HepG2 (cell line): ENCODE data around the gene GLG1. TPM values are rescaled to one million over a fixed set of nuclear protein-coding genes. Genes with fewer than 3 reads are reported as not detected.

Experiments
- ATAC-seq: fragments of 200-7000 bp; cut with Tn5 transposase; 3 replicates; pipeline ENCODE4 v1.9.1; 2020; ENCODE audit warnings: mild to moderate bottlenecking, moderate library complexity
- BruUV-seq: library from RNA; stranded (reverse); fragments of 400-500 nt; replicated peaks from 2 replicates; lab custom pipeline; 2021; lab: Mats Ljungman, UMichigan
- CTCF ChIA-PET: fragments of 300-600 bp; formaldehyde crosslinking; extraction: SDS; loops from one replicate; lab custom pipeline; 2021; ENCODE audit warnings: low total read pairs, inconsistent platforms, low intra/inter-chr PET ratio; lab: Yijun Ruan, JAX
- POLR2A ChIA-PET: fragments of 350-600 bp; sonication (Branson Sonifier 250); formaldehyde crosslinking; loops from one replicate; lab custom pipeline; 2020; ENCODE audit warnings: antibody characterized with exemption, inconsistent platforms; lab: Yijun Ruan, JAX
- DNase-seq: peaks from one replicate; pipeline ENCODE4 v3.0.0-alpha.2; 2015; ENCODE audit warnings: low spot score
- FAIRE-seq: peaks from 3 replicates; lab custom pipeline; 2011; peaks lifted over from hg19 to GRCh38; lab: Jason Lieb, UNC
- H2AFZ ChIP-seq: one replicate; pipeline ENCODE4 v1.6.1; 2011; ENCODE audit warnings: low read length, inconsistent platforms
- H3K27ac ChIP-seq: fragments of 300-600 bp; 3 replicates; pipeline ENCODE4 v1.8.0; 2011; ENCODE audit warnings: mixed run types, mild to moderate bottlenecking, mixed read lengths, low read length, inconsistent platforms; ENCODE audit not compliant: insufficient read depth; ENCODE audit errors: extremely low read length
- H3K27me3 ChIP-seq, 2 experiments: fragments of 200-600 bp in 1 of 2; 2 replicates in 1 of 2; 3 replicates in 1 of 2; pipeline versions ENCODE4 v1.6.0 to v1.8.0; 2011; ENCODE audit warnings: low read length in 2 of 2, mild to moderate bottlenecking in 2 of 2, moderate library complexity in 2 of 2, inconsistent platforms in 1 of 2; ENCODE audit not compliant: insufficient read depth in 2 of 2, control insufficient read depth in 1 of 2
- H3K36me3 ChIP-seq, 2 experiments: fragments of 200-600 bp in 1 of 2; replicated peaks in 1 of 2; 2 replicates in 1 of 2; 3 replicates in 1 of 2; pipeline versions ENCODE4 v1.5.1 to v1.8.0; 2011; ENCODE audit warnings: low read length in 2 of 2, inconsistent platforms in 1 of 2; ENCODE audit not compliant: insufficient read depth in 2 of 2, control insufficient read depth in 1 of 2
- H3K4me1 ChIP-seq: 2 replicates; pipeline ENCODE4 v1.5.1; 2012; ENCODE audit warnings: low read length, inconsistent platforms; ENCODE audit not compliant: insufficient read depth
- H3K4me2 ChIP-seq: 2 replicates; pipeline ENCODE4 v1.6.0; 2011; ENCODE audit warnings: low read depth, low read length, inconsistent platforms
- H3K4me3 ChIP-seq, 3 experiments: fragments of 200-600 bp in 1 of 3; sonication (generic), shearing (Covaris generic) in 1 of 3; replicated peaks in 1 of 3; 2 replicates each; pipeline ENCODE4 v1.5.1; 2011 to 2016; ENCODE audit warnings: low read length in 3 of 3, inconsistent platforms in 2 of 3, low read depth in 2 of 3, mild to moderate bottlenecking in 2 of 3, control low read depth in 1 of 3, mixed read lengths in 1 of 3; ENCODE audit not compliant: insufficient read depth in 1 of 3
- H3K79me2 ChIP-seq: one replicate; pipeline ENCODE4 v1.6.1; 2011; ENCODE audit warnings: low read length, inconsistent platforms; ENCODE audit not compliant: insufficient read depth
- H3K9ac ChIP-seq: 2 replicates; pipeline ENCODE4 v1.6.0; 2011; ENCODE audit warnings: mild to moderate bottlenecking, low read depth, low read length, inconsistent platforms; ENCODE audit not compliant: insufficient read depth
- H3K9me3 ChIP-seq: 2 replicates; pipeline ENCODE4 v1.5.1; 2012; ENCODE audit warnings: mild to moderate bottlenecking, low read length
- H4K20me1 ChIP-seq: 2 replicates; pipeline ENCODE4 v1.6.0; 2011; ENCODE audit warnings: inconsistent platforms, mild to moderate bottlenecking, low read length, moderate library complexity; ENCODE audit not compliant: insufficient read depth
- ATF6 ChIP-seq: sonication (generic); formaldehyde crosslinking; conservative IDR thresholded peaks from 2 replicates; pipeline ENCODE4 v1.4.0; 2020; ENCODE audit warnings: missing genetic modification reagents
- GLI4 ChIP-seq: sonication (generic); formaldehyde crosslinking; IDR thresholded peaks from 2 replicates; pipeline ENCODE4 v1.5.1; 2020; ENCODE audit warnings: missing genetic modification reagents, mild to moderate bottlenecking, moderate library complexity, borderline replicate concordance
- IRF1 ChIP-seq: sonication (generic); formaldehyde crosslinking; IDR thresholded peaks from 2 replicates; pipeline ENCODE4 v1.4.0; 2020; ENCODE audit warnings: low read depth, mild to moderate bottlenecking, missing genetic modification reagents
- KDM5A ChIP-seq: fragments of 200-600 bp; sonication (generic); IDR thresholded peaks from 2 replicates; pipeline ENCODE4 v1.7.0; 2018; ENCODE audit warnings: antibody characterized with exemption, mild to moderate bottlenecking, low read length, borderline replicate concordance
- STAG1 ChIP-seq: sonication (generic); formaldehyde crosslinking; IDR thresholded peaks from 2 replicates; pipeline ENCODE4 v1.4.0; 2020; ENCODE audit warnings: missing genetic modification reagents
- ZNF263 ChIP-seq: sonication (generic); formaldehyde crosslinking; IDR thresholded peaks from 2 replicates; pipeline ENCODE4 v1.4.0; 2020; ENCODE audit warnings: missing genetic modification reagents
- ZSCAN12 ChIP-seq: sonication (generic); formaldehyde crosslinking; IDR thresholded peaks from 2 replicates; pipeline ENCODE4 v1.9.0; 2021; ENCODE audit warnings: mild to moderate bottlenecking, missing genetic modification reagents
- ZSCAN31 ChIP-seq: sonication (generic); formaldehyde crosslinking; IDR thresholded peaks from 2 replicates; pipeline ENCODE4 v1.5.0; 2020; ENCODE audit warnings: low read depth, mild to moderate bottlenecking, missing genetic modification reagents
- WGBS: methylation state at CpG from one replicate; pipeline ENCODE4 v1.1.6; 2017; ENCODE audit warnings: low lambda C conversion rate; 5-methylcytosine and 5-hydroxymethylcytosine counted together
- in situ Hi-C: cut with HindIII; loops from 2 replicates; pipeline ENCODE4 v1.10.0; 2017; ENCODE audit warnings: low pct_unique_long_range_greater_than_20kb; ENCODE audit not compliant: extremely low pct_ligation_motif_present
- intact Hi-C: fragments of 100-400 bp; cut with micrococcal nuclease; formaldehyde crosslinking; loops from one replicate; pipeline ENCODE4 v1.10.0; 2022; ENCODE audit not compliant: unreplicated experiment
- polyA plus RNA-seq, 8 experiments: library from polyadenylated mRNA; depleted of rRNA in 3 of 8; stranded (reverse) in 7 of 8; unstranded in 1 of 8; fragments of >200 nt; fragmentation: Illumina TruSeq in 4 of 8; extraction: Trizol in 4 of 8; gene quantifications; 2 replicates each; pipeline versions ENCODE4 v1.2.1 to v1.2.3, GENCODE V29; 2011 to 2016; ENCODE audit warnings: low read depth in 4 of 8, missing spikeins in 1 of 8, mixed read lengths in 1 of 8; ENCODE audit not compliant: insufficient read depth in 1 of 8
- total RNA-seq, 5 experiments: library from RNA; depleted of rRNA; stranded (reverse); fragments of >200 nt; fragmentation: Illumina TruSeq; extraction: Trizol; gene quantifications; 2 replicates each; pipeline ENCODE4 v1.2.3, GENCODE V29; 2016; ENCODE audit warnings: low read depth in 1 of 5
- TF ChIP-seq, protein P1 (sequence below): sonication (generic); formaldehyde crosslinking; IDR thresholded peaks from 2 replicates; pipeline ENCODE4 v1.8.1; 2023; ENCODE audit warnings: mild to moderate bottlenecking, inconsistent platforms, moderate library complexity, missing genetic modification reagents, borderline replicate concordance
- TF ChIP-seq, protein P2 (sequence below): sonication (generic); formaldehyde crosslinking; IDR thresholded peaks from 2 replicates; pipeline ENCODE4 v1.5.0; 2020; ENCODE audit warnings: mild to moderate bottlenecking, missing genetic modification reagents, moderate library complexity

Gene GLG1
- total and polyA plus RNA-seq, 2 of the 13 experiments (the other 11 are each of a cell fraction or from before 2014, with no cell fraction given), result 87.7 to 141 TPM

DNA sequence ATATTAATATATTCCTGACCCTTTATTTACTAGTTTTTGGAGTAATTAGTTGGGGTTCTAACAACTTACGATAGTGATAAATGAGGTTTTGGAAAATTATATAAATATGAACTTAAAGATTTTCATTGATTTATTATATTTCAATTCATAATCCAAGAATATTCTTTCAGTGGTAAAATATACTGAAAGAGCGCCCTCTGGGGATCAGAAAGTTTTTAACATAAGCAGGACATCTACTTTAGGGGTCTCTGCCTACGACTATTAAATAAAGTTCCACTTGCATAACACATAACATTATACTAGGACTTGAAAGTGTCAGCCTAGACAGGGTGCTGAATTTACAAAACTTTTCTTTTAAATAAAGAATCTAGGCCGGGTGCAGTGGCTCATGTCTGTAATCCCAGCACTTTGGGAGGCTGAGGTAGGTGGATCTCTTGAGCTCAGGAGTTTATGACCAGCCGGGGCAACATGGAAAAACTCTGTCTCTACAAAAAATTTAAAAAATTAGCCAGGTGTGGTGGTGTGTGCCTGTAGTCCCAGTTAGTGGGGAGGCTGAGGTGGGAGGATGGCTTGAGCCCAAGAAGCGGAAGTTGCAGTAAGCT is 44.2 kb upstream of the GLG1 start:
- no peak overlapping the region for H2AFZ ChIP-seq
- H3K36me3 ChIP-seq, result peaks cover 13 to 77% of the 10 kb centered on the region in 2 experiments
- H4K20me1 ChIP-seq, result no peaks in the 10 kb centered on the region; the same call in 1 of the 2 replicates
- H3K79me2 ChIP-seq, result peaks cover 40% of the 10 kb centered on the region
- H3K4me1 ChIP-seq, result no peaks in the 10 kb centered on the region
- H3K9me3 ChIP-seq, result no peaks in the 10 kb centered on the region
- TF ChIP-seq ZSCAN12 (CRISPR knock-in tag) (no peak), ZNF263 (CRISPR knock-in tag) (no peak), KDM5A (no peak), STAG1 (CRISPR knock-in tag) (peak; percentile 17; the same call in 1 of the 2 replicates), IRF1 (CRISPR knock-in tag) (no peak), ATF6 (no peak), GLI4 (CRISPR knock-in tag) (no peak), ZSCAN31 (CRISPR knock-in tag) (no peak)
- TF ChIP-seq, protein P1, sequence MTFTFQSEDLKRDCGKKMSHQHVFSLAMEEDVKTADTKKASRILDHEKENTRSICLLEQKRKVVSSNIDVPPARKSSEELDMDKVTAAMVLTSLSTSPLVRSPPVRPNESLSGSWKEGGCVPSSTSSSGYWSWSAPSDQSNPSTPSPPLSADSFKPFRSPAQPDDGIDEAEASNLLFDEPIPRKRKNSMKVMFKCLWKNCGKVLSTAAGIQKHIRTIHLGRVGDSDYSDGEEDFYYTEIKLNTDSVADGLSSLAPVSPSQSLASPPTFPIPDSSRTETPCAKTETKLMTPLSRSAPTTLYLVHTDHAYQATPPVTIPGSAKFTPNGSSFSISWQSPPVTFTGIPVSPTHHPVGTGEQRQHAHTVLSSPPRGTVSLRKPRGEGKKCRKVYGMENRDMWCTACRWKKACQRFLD (CRISPR knock-in tag), result no peak
- TF ChIP-seq, protein P2, sequence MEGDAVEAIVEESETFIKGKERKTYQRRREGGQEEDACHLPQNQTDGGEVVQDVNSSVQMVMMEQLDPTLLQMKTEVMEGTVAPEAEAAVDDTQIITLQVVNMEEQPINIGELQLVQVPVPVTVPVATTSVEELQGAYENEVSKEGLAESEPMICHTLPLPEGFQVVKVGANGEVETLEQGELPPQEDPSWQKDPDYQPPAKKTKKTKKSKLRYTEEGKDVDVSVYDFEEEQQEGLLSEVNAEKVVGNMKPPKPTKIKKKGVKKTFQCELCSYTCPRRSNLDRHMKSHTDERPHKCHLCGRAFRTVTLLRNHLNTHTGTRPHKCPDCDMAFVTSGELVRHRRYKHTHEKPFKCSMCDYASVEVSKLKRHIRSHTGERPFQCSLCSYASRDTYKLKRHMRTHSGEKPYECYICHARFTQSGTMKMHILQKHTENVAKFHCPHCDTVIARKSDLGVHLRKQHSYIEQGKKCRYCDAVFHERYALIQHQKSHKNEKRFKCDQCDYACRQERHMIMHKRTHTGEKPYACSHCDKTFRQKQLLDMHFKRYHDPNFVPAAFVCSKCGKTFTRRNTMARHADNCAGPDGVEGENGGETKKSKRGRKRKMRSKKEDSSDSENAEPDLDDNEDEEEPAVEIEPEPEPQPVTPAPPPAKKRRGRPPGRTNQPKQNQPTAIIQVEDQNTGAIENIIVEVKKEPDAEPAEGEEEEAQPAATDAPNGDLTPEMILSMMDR (CRISPR knock-in tag), result peak; percentile 41
- no peak overlapping the region for H3K4me2 ChIP-seq
- no peak overlapping the region for H3K9ac ChIP-seq
- 76% methylated on average over 6 of the region's 6 CpGs for whole genome bisulfite sequencing
- H3K4me3 ChIP-seq, result no peak overlapping the region
- no peak overlapping the region for H3K27ac ChIP-seq
- no peaks in the 10 kb centered on the region for H3K27me3 ChIP-seq
- ATAC-seq (peak; percentile 42), DNase-seq (peak; percentile 25), FAIRE-seq (no peak)
- BruUV-seq, result no TSS peak
- in situ Hi-C loops (no loop called here), intact Hi-C loops (no loop called here)
- ChIA-PET POLR2A (interaction anchor here (1.3 to 1.8 kb wide), 2 partner anchors 16 to 45 kb away, joined by 4 to 7 read pairs; partner anchors contain the start of gene RFWD3), CTCF (no interaction called here)
